GM23248 (cell line): ENCODE results near the gene C1orf53.

Experiments used
- EZH2 ChIP-seq: fragments of 200-600 bp; sonication (generic); IDR thresholded peaks from 2 replicates; pipeline ENCODE4 v1.6.1; 2018; ENCODE audit warnings: antibody characterized with exemption, mild to moderate bottlenecking; ENCODE audit not compliant: insufficient read depth, poor library complexity, severe bottlenecking
- EZH2phosphoT487 ChIP-seq: fragments of 200-600 bp; sonication (generic); IDR thresholded peaks from 2 replicates; pipeline ENCODE4 v1.6.1; 2018; ENCODE audit warnings: antibody characterized with exemption, moderate library complexity, mild to moderate bottlenecking, low read depth; ENCODE audit not compliant: insufficient read depth

DNA sequence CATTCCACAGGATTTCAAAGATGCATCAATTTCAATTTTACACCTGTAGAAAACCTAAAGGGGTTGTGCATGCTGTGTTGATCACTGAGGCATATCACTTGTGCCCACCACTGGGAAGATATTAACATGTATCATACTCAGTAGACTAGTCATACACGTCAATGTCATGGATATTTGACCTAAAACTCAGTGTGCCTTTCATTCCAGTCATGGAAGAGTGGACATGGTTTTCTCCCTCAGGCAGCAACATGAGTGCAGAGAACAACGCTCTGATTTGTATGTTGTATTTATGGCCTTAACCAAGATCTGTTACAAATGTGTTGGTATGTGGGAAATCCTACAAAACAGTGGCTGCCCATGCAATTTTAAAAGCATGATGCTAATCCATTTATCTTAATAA is 6.1 kb upstream of the C1orf53 start:
- TF ChIP-seq EZH2 (no peak), EZH2phosphoT487 (no peak)
